ENCODE data around the gene OR1D2. TPM values are rescaled to one million over a fixed set of nuclear protein-coding genes. Genes with fewer than 3 reads are reported as not detected.

The OR1D2 gene, protein sequence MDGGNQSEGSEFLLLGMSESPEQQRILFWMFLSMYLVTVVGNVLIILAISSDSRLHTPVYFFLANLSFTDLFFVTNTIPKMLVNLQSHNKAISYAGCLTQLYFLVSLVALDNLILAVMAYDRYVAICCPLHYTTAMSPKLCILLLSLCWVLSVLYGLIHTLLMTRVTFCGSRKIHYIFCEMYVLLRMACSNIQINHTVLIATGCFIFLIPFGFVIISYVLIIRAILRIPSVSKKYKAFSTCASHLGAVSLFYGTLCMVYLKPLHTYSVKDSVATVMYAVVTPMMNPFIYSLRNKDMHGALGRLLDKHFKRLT
- not detected in 2 replicates for total RNA-seq

DNA sequence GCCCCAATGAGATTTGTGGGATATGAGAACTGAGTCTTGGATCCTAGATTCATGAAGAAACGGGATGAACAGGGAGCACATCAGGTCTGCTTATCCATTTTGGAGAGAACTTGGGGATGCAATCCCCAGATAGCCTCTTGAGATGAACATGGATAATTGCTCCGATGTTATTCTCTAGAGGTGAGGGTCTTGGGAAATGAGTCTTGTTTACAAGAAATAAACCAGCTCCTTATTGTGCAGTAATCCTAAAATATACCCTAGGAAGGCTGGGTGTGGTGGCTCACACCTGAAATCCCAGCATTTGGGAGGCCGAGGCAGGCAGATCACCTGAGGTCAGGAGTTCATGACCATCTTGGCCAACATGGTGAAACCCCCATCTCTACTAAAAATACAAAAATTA is at the start of gene OR1D2:
Gene OR1D2 (minus strand): TSS at position 101 of the 400 bp plus-strand sequence. CDS start 11,426 bp downstream, outside the sequence.

DNA sequence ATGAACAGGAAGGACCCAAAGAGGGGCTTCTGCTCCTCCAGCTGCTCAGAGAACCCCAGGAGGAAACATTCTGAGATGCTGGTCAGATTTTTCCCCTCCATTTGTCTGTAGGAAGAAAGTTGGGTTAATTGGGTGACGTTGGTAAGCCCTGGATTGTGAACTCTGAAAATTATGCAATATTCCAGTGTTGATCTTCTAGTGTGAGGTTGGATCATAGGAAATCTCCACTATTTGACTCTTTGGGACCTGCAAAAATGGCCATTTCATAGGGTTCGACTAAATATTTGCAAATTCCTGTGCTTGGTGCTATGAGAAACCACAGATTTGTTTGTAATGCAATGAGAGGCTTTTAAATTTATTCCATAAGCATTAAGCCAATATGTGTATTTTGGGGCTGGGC is 23.2 kb upstream of the OR1D2 start, which contains the start of gene OR1G1:
Gene OR1G1 (minus strand): TSS at position 101 of the 400 bp plus-strand sequence. CDS start 0 bp downstream, at position 101.

GRCh38 chr17:3063507-3063906 is 40.7 kb downstream of the OR1D2 start, which contains the start of gene OR1D5:
TSS of gene OR1D5 (minus strand) at chr17:3063607. CDS start at chr17:3063607, 0 bp downstream.

Other genes starting within 250 kb of the OR1D2 start
- gene OR1D5, start 40.8 kb downstream of the OR1D2 start, total RNA-seq: not detected in 2 replicates
- not detected in 2 replicates for gene OR1G1, start 23.1 kb upstream of the OR1D2 start, total RNA-seq
- not detected in 2 replicates for gene OR1A2, start 93.1 kb upstream of the OR1D2 start, total RNA-seq
- not detected in 2 replicates for gene OR1A1, start 103.2 kb upstream of the OR1D2 start, total RNA-seq
- gene OR3A1, start 193.9 kb upstream of the OR1D2 start, total RNA-seq: not detected in 2 replicates

Data from placental epithelial cell (primary cell).